PC-9 (cell line): ENCODE data around the gene DOCK3.

ENCODE experiments used
- EZH2 ChIP-seq: fragments of 200-600 bp; sonication (generic); IDR thresholded peaks from 2 replicates; pipeline ENCODE4 v1.8.0; 2017; ENCODE audit warnings: antibody characterized with exemption, low read depth
- TF ChIP-seq, protein P1 (sequence below): fragments of 200-600 bp; sonication (generic); conservative IDR thresholded peaks from 2 replicates; pipeline ENCODE4 v1.6.1; 2017; ENCODE audit warnings: mixed run types, antibody characterized with exemption, mild to moderate bottlenecking, moderate library complexity

DNA sequence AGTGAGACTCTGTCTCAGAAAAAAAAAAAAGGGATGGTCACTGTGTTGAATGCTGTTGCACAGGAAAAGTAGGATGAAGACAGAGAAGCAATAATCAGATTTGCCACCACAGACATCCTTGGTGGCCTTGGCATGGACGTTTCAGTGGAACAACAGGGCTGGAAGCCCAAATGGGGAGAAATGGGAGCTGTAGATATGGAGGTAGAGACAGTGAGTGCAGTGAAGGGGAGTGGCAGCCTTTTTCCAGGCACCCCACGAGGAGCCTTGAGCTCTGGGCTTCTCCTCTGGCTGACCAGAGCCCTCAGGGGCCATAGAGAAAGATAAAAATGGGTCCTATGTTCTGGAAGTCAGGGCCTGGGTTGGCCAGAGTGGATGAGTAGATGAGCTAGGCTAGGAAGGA lies 12.3 kb upstream of the DOCK3 start:
- TF ChIP-seq, protein P1, sequence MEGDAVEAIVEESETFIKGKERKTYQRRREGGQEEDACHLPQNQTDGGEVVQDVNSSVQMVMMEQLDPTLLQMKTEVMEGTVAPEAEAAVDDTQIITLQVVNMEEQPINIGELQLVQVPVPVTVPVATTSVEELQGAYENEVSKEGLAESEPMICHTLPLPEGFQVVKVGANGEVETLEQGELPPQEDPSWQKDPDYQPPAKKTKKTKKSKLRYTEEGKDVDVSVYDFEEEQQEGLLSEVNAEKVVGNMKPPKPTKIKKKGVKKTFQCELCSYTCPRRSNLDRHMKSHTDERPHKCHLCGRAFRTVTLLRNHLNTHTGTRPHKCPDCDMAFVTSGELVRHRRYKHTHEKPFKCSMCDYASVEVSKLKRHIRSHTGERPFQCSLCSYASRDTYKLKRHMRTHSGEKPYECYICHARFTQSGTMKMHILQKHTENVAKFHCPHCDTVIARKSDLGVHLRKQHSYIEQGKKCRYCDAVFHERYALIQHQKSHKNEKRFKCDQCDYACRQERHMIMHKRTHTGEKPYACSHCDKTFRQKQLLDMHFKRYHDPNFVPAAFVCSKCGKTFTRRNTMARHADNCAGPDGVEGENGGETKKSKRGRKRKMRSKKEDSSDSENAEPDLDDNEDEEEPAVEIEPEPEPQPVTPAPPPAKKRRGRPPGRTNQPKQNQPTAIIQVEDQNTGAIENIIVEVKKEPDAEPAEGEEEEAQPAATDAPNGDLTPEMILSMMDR, result no peak
- no peak for TF ChIP-seq EZH2
